Measurements from ENCODE around the gene KRT9. TPM values are rescaled to one million over a fixed set of nuclear protein-coding genes. Genes with fewer than 3 reads are reported as not detected.

KRT9 gene
- total and polyA plus RNA-seq, 10 of the 15 experiments (the other 5 are each of a cell fraction or from before 2014, with no cell fraction given): not detected

DNA sequence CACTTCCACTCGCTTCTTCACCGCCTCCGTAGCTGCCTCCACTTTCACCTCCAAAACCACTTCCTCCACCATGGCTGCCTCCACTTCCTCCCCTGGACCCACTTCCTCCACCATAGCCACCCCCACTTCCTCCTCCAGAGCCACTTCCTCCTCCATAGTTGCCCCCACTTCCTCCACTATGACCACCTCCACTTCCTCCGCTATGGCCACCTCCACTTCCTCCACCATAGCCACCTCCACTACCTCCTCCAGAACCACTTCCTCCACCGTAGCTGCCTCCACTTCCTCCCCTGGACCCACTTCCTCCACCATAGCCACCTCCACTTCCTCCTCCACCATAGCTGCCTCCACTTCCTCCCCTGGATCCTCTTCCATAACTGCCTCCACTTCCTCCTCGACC lies 4.5 kb downstream of the KRT9 start (continued):
- TF ChIP-seq, protein P1, sequence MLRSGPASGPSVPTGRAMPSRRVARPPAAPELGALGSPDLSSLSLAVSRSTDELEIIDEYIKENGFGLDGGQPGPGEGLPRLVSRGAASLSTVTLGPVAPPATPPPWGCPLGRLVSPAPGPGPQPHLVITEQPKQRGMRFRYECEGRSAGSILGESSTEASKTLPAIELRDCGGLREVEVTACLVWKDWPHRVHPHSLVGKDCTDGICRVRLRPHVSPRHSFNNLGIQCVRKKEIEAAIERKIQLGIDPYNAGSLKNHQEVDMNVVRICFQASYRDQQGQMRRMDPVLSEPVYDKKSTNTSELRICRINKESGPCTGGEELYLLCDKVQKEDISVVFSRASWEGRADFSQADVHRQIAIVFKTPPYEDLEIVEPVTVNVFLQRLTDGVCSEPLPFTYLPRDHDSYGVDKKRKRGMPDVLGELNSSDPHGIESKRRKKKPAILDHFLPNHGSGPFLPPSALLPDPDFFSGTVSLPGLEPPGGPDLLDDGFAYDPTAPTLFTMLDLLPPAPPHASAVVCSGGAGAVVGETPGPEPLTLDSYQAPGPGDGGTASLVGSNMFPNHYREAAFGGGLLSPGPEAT (IDR thresholded peaks at IDR 0.05; ENCODE audit: low read depth): no peak
- no peak for TF ChIP-seq SP1 (IDR thresholded peaks at IDR 0.05; ENCODE audit: low read depth, low read length)
- no peak for TF ChIP-seq PML (IDR thresholded peaks at IDR 0.05; ENCODE audit: low read length)

DNA sequence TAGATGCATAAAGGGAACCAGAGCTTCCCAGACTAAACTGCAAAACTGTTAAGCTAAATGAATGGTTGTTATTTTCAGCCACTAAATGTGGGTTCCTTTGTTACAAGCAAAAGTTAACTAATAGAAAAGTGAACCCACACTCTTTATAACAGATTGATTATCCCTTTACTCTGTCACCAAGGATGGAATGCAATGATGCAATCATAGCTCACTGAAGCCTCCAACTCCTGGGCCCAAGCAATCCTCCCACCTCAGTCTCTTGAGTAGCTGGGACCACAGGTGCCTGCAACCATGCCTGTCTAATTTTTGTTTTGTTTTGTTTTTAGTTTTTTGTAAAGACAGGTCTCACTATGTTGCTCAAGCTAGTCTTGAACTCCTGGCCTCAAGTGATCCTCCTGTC lies 6.5 kb downstream of the KRT9 start:
- POLR2A ChIA-PET: no interaction called here
- TF ChIP-seq POLR2A (IDR thresholded peaks at IDR 0.05; ENCODE audit: low read depth, low read length) (no peak), SPI1 (IDR thresholded peaks at IDR 0.05; ENCODE audit: borderline replicate concordance, insufficient read depth, low read depth, low read length) (no peak), POU2F2 (IDR thresholded peaks at IDR 0.05; ENCODE audit: borderline replicate concordance, low read depth, low read length) (no peak), CHD1 (IDR thresholded peaks at IDR 0.05; ENCODE audit: low read depth, low read length) (no peak), WRNIP1 (IDR thresholded peaks at IDR 0.05; ENCODE audit: borderline replicate concordance, low read depth, low read length) (no peak), JUND (IDR thresholded peaks at IDR 0.05; ENCODE audit: low read depth, low read length) (no peak)
- RAD21 ChIA-PET (ENCODE audit: unreplicated experiment): no interaction called here
- FAIRE-seq (no peak), ATAC-seq (no peak), DNase-seq (ENCODE audit: low read depth, low spot score) (no peak)
- Histone ChIP-seq H3K9ac (ENCODE audit: control insufficient read depth, insufficient read depth, low read length) (no peak overlapping the region), H3K4me3 (no peak overlapping the region), H3K4me2 (ENCODE audit: control insufficient read depth, insufficient read depth) (no peak overlapping the region), H4K20me1 (ENCODE audit: control insufficient read depth, insufficient read depth) (no peaks in the 10 kb centered on the region), H3K9me3 (replicated peaks; ENCODE audit: control insufficient read depth, insufficient read depth, low read length) (no peaks in the 10 kb centered on the region), H3K4me1 (ENCODE audit: control insufficient read depth, insufficient read depth, low read length) (no peaks in the 10 kb centered on the region), H2AFZ (ENCODE audit: control insufficient read depth, low read depth, low read length) (no peak overlapping the region), H3K27ac (ENCODE audit: control insufficient read depth, insufficient read depth) (no peak overlapping the region), H3K79me2 (ENCODE audit: control insufficient read depth, insufficient read depth, low read length) (no peaks in the 10 kb centered on the region), H3K36me3 (ENCODE audit: control insufficient read depth in 2 of 2, insufficient read depth in 2 of 2, low read length in 1 of 2) (no peaks in the 10 kb centered on the region), H3K27me3 (replicated peaks in 1 of 2; ENCODE audit: control insufficient read depth in 2 of 2, insufficient read depth in 2 of 2, low read length in 1 of 2) (peaks cover 0 to 3% of the 10 kb centered on the region in 2 experiments; a peak in 3 of 4 replicates)
- BruUV-seq (replicated peaks): no TSS peak
- SMC1A ChIA-PET (ENCODE audit: uncharacterized antibody, unreplicated experiment): interaction anchor here (1.1 to 3.1 kb wide), 2 partner anchors 17 to 20 kb away, joined by 3 to 8 read pairs; no protein-coding TSS in a partner anchor
- CTCF ChIA-PET: interaction anchor here (1.2 to 2.0 kb wide), 3 partner anchors 16 to 83 kb away, joined by 3 to 12 read pairs (median 3); no protein-coding TSS in a partner anchor
- in situ Hi-C loops (cut with MboI): no loop called here
- intact Hi-C loops (cut with micrococcal nuclease; ENCODE audit: unreplicated experiment): no loop called here
